GM21717 (cell line): ENCODE data around the gene NTM.

ENCODE experiments used
- ATAC-seq: cut with Tn5 transposase; IDR thresholded peaks from one replicate; pipeline ENCODE4 v1.9.1; 2021; ENCODE audit warnings: mild to moderate bottlenecking, moderate library complexity; ENCODE audit not compliant: unreplicated experiment

The NTM gene

DNA sequence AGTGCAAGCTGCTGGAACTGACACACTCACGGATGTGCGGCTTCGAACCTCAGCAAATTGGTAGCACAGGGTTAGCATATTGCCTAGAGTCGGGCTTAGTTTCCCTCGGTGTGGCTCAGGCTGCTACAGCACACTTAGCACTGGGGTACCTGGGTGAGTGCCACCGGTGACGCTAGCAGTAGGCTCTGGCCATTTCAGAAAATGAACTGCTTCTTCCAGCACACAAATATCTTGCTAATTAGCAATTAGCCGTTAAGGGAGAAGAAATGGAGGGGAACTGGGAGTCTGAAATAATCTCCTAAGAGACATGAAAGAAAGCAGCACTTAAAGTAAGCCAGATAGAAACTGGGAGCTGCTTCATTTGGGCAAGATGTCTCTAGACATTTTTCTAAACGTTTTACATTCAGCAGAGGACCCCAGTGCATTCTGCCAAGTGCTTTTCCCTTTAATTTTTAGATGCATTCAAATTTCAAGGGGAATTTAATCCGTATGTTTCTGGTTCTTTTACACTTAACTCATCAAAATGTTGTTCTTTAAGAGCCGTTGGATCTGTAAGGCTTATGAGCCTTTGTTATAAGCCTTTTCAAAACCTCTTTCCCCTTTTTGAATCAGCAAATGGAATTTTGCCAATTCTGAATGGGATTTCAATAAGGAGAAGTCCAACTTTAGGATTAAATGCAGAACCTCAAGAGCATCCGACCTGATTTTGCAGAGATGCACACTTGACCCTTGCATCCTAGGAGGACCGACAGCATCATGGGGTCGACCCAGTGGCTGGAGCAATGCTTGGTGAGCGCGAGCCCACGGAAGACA lies 708.1 kb downstream of the NTM start:
- no peak for ATAC-seq

DNA sequence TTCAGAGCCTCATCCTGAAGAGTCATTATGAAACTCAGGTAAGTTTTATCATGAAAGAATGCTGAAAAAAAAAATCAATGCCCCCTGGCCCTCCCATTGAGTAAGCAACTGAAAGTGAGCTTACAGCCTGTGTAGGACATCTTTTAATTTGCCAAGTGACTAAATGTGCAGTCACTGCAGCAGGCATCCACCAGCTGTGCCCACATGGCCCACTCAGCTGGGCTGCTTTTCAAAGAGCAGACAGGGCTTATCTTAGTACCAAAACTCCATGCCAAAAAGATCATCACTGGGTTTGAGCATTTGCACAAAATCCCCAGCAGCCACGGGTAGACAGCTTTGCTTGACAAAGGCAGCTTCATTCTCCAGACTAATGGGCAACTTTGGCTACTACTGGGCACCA lies 709.7 kb downstream of the NTM start:
- ATAC-seq: no peak

- ATAC-seq: no peak
Observed at GRCh38 chr11:132082566-132082965, 712.2 kb downstream of the NTM start.

DNA sequence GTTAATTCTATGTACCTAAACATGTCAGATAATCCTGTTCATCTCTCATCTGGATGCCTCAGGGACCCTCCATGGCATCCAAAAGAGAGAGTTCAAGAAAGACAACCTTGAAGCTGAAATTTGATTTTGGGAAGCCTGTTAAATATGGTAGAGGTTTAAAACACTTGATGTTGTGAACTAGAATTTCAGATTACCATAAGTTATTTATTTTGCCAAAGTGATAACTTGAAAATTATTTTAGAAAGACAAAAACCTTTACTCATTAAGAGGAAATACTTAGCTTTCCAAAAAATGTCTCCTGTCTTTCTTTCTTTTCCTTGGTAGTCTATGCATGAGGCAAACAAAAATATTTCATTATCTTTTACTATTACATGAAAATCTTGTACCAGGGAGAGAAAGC lies 714.0 kb downstream of the NTM start:
- ATAC-seq: no peak

DNA sequence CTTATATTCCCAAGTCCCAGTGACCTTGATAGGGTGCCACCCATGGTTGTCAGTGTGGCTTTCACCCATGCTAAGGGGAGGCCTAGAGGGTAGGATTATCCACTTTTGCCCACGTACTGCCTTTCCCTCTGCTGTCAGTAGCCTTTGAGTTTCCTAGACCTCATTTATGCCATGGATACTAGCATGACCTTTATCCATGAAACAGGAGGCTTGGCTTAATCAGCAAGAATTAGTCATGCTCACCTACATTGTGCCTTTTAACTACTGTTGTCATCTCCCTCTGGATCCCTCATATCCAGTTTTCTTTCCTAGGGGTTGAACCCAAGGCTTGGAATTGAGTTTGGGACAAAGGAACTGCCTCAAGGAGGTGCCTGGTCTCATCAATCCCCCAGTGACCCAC lies 716.7 kb downstream of the NTM start:
- ATAC-seq: no peak

DNA sequence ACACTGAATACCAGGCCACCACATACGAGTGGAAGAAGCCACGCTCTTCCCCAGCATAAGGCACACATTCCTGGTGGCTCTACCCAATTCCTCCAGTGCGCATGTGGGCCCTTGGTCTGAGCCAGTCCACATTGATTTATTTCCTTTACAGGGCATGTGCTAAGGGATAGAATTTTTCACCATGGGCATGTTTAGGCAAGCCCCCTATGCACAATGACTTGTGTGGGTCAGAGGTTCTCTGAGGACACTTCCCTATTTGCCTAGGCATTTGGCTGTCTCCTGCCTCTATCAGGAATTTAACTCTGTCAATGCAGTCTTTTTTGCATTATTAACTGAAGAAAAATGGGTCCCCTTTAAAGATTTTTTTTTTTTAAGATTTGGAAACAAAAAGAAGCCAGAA lies 718.1 kb downstream of the NTM start:
- no peak for ATAC-seq

- ATAC-seq: no peak
Observed at GRCh38 chr11:132093536-132094259, 723.3 kb downstream of the NTM start.

DNA sequence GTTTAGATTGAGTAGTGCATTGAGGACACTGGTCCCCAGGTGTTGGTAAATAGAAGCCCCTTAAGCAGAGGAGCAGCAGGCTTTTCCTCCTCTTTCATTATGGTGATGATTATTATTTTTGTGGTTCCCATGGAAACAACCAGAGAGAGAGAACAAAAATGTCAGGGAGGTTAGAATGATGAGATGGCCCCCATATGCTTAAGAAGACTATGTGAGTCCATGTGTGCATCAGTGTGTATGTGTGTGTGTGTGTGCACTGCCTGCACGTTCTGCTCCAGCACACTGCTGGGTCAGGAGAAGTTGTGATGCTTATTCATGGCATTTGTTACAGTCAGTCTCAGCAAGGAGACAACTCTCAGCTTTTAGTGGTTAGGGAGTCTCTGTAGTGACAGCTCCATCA lies 724.2 kb downstream of the NTM start:
- no peak for ATAC-seq

DNA sequence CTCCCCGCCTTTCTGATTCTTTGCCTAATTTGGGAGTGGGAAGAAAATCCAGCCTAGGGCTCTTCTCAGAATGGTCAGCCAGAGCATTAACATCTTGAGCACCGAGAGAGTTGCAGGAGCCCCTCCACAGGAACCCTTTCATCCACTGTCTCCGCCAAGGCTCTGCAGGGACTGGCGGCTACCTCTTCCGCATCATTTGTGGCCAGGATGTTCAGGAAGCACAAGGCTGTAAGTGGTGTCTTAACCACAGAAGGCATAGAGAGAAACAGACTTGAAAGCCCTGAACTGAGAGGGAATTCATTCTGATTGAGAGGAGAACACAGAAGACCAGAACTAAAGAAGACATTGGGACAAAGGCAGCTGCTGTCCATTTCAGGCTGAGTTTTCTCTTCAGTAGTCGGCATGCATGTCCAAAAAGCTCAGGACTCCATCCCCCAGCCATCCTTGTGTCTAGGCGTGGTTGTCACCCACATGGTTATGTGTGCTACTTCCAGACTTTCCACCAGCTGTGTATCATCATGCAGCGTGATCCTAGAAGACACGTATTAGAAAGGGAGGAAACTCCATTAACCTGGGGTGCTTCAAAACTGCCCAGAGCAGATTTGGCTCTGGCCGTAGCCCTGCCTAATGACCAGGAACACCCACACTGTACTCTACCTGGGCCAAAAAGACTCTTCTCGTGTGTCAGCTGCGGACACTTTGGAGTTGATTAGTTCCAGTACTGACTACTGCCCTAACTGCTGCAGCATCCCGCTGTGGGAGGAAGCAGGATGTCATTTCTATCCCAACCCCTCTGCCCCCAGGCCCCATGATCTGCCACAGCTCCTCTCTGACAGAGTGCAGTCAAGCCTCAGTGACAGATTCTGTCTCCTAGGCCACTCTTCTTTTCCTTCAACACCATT lies 725.1 kb downstream of the NTM start:
- no peak for ATAC-seq

DNA sequence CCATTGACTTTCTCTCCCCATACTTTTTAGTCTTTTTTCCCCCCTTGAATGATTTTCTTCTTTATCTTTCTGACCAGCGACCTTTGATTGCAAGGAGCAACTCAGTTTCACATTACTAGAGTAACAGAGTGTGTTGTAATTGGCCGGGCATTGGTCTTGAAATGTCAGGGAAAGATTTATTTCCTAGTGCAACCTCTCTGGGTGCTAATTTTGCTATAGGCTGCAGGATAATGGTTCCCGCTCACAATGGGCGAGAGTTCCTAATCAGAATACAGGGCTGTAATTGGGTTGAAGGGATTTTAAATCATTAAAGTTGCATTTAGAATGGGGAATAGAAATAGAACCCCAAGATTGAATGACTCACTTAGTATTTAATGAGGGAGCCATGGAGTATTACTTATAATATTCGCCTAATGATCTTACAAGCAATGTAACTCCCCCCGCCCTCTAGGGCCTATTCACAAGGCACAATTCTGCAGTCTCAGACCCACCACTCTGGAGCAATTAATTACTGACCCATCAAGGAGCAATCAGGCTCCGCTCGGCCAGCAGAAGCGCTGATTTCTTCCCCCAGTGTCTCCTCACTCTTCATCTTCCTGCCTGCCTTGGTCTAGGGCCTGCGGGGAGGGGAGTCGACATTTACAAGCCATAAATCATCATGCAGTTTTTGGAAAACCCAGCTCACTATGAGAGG lies 725.9 kb downstream of the NTM start:
- ATAC-seq: no peak

- ATAC-seq: peak; percentile 50
Observed at GRCh38 chr11:132099692-132100091, 729.3 kb downstream of the NTM start.

DNA sequence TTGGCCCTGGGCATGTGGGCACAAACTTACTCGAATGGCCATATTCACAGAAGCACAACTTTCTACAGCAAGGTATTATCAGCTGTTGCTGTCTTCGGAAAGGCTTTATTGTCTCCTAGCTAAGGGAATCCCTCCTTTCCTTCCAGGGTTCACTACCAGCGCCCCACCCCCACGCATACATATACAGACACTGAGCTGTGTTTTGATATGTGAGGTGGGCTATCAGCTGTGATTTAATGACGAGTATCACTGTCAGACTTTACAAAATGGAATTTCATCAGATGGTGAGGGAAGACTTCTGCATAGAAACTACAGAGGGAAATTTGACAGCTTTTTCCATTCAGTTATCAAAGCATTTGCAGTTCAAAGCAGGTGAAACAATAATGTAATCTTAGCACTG lies 730.2 kb downstream of the NTM start:
- ATAC-seq: no peak

GRCh38 chr11:132101881-132102280 lies 731.5 kb downstream of the NTM start:
- no peak for ATAC-seq

- no peak for ATAC-seq
Observed at GRCh38 chr11:132103021-132103420, 732.6 kb downstream of the NTM start.

- ATAC-seq: no peak
Observed at GRCh38 chr11:132106096-132106982, 735.9 kb downstream of the NTM start.

- ATAC-seq: no peak
Observed at GRCh38 chr11:132111316-132111715, 740.9 kb downstream of the NTM start.

DNA sequence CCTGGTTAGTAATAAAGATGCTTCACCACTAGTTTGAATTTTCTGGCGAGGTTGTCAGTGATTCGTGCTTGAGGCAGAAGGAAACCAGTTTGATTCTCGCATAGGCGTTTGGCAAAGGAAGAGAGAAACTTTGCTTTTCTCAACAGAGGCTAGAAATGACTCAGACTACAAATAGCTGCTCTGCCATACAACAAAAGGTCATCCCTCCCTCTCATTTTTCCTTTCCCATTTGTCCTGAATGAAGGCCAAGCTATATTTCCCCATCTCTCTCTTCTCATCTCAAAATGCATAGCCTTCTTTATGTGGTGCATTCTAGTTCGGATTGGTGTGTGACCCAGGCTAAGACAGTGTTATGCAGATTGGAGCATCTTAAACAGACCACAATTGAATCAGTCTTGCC lies 741.4 kb downstream of the NTM start:
- ATAC-seq: no peak

DNA sequence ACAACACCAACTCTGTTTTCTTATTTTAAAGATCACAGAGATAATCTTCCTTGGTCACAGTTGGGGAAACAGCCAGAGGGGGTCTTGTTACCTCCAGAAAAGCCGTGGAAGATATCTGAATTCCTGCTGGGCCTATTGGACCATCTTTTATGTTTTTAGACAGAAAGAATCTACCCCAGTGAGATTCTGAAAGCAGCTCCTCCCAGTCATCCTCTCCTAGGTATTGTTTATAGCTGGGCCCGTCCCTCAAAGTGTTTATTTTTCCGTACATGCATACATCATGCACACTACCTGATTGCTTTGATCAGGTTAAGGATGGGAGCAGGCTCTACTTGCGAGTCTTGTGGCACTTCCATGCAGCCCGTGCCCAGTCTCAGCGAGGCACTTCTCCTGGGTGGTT lies 742.4 kb downstream of the NTM start:
- ATAC-seq: no peak

GRCh38 chr11:132114185-132114584 lies 743.8 kb downstream of the NTM start:
- ATAC-seq: no peak

GRCh38 chr11:132114743-132115142 lies 744.3 kb downstream of the NTM start:
- no peak for ATAC-seq
